NCI-H1930 (cell line): ENCODE results near the gene ALKBH4.
"Not testable (repeated sequence)": the region's sequence is repeated elsewhere in the genome, so short reads cannot be mapped to it uniquely, and the experiment has no call there.

Experiments
- DNase-seq, 2 experiments: peaks; one replicate each; lab custom pipeline; 2025; lab: John Stamatoyannopoulos, UW

ALKBH4 gene

GRCh38 chr7:102478314-102479208 lies 13.9 kb upstream of the ALKBH4 start, which contains the start of gene POLR2J:
POLR2J (minus strand) TSS chr7:102478922; CDS start chr7:102478860, 62 bp downstream.
- not testable (repeated sequence) for DNase-seq

GRCh38 chr7:102474736-102475435 lies 10.2 kb upstream of the ALKBH4 start:
- not testable (repeated sequence) for DNase-seq

GRCh38 chr7:102474116-102474515 lies 9.5 kb upstream of the ALKBH4 start:
- DNase-seq, result not testable (repeated sequence)

- no peak for DNase-seq
Observed at GRCh38 chr7:102473271-102473991, 8.8 kb upstream of the ALKBH4 start.

GRCh38 chr7:102472126-102473041 lies 7.7 kb upstream of the ALKBH4 start:
- no peak for DNase-seq

- DNase-seq, result no peak
Observed at GRCh38 chr7:102471791-102472125, 7.1 kb upstream of the ALKBH4 start.

- DNase-seq, result no peak
Observed at GRCh38 chr7:102469972-102470825, 5.5 kb upstream of the ALKBH4 start.

- DNase-seq, result no peak
Observed at GRCh38 chr7:102469351-102469971, 4.8 kb upstream of the ALKBH4 start.

- DNase-seq, result no peak
Observed at GRCh38 chr7:102468478-102469350, 4.1 kb upstream of the ALKBH4 start.

- DNase-seq, result no peak
Observed at GRCh38 chr7:102467581-102468477, 3.2 kb upstream of the ALKBH4 start.

- no peak for DNase-seq
Observed at GRCh38 chr7:102466097-102466496, 1.4 kb upstream of the ALKBH4 start.

- no peak for DNase-seq
Observed at GRCh38 chr7:102463841-102464576, 654 bp downstream of the ALKBH4 start.

- DNase-seq, result no peak
Observed at GRCh38 chr7:102460467-102460866, 4.2 kb downstream of the ALKBH4 start.

- no peak for DNase-seq
Observed at GRCh38 chr7:102459221-102459844, 5.3 kb downstream of the ALKBH4 start.

- no peak for DNase-seq
Observed at GRCh38 chr7:102457352-102457924, 7.2 kb downstream of the ALKBH4 start.

- no peak for DNase-seq
Observed at GRCh38 chr7:102456327-102456726, 8.3 kb downstream of the ALKBH4 start.
